H9 (cell line): ENCODE measurements around the gene IDH1. TPM values are rescaled to one million over a fixed set of nuclear protein-coding genes. Genes with fewer than 3 reads are reported as not detected.

ENCODE experiments used
- DNase-seq: peaks from one replicate; pipeline ENCODE4 v3.0.0-alpha.2; 2017
- H2AFZ ChIP-seq: one replicate; pipeline ENCODE4 v1.6.1; 2013; ENCODE audit warnings: mild to moderate bottlenecking, low read length, control low read depth, moderate library complexity
- H2AK5ac ChIP-seq: 2 replicates; pipeline ENCODE4 v1.6.1; 2013; ENCODE audit warnings: low read length, control low read depth, mixed read lengths; ENCODE audit not compliant: insufficient read length
- H2BK120ac ChIP-seq: one replicate; pipeline ENCODE4 v1.6.1; 2013; ENCODE audit warnings: low read depth, mild to moderate bottlenecking, low read length, control low read depth, inconsistent platforms; ENCODE audit not compliant: poor library complexity, severe bottlenecking
- H2BK12ac ChIP-seq: 2 replicates; pipeline ENCODE4 v1.6.1; 2013; ENCODE audit warnings: low read length, control low read depth, mixed read lengths, low read depth; ENCODE audit not compliant: insufficient read length
- H2BK15ac ChIP-seq: 2 replicates; pipeline ENCODE4 v1.6.1; 2013; ENCODE audit warnings: low read depth, low read length, control low read depth
- H2BK20ac ChIP-seq: one replicate; pipeline ENCODE4 v1.6.1; 2013; ENCODE audit warnings: low read depth, mild to moderate bottlenecking, low read length, control low read depth, inconsistent platforms; ENCODE audit not compliant: poor library complexity, severe bottlenecking
- H2BK5ac ChIP-seq: 2 replicates; pipeline ENCODE4 v1.6.1; 2013; ENCODE audit warnings: low read length, control low read depth, mixed read lengths; ENCODE audit not compliant: insufficient read length
- H3K14ac ChIP-seq: 2 replicates; pipeline ENCODE4 v1.6.1; 2013; ENCODE audit warnings: low read length, control low read depth; ENCODE audit not compliant: insufficient read depth
- H3K18ac ChIP-seq: 2 replicates; pipeline ENCODE4 v1.6.1; 2013; ENCODE audit warnings: low read depth, mild to moderate bottlenecking, mixed read lengths, low read length, control low read depth; ENCODE audit not compliant: insufficient read length
- H3K23ac ChIP-seq: 2 replicates; pipeline ENCODE4 v1.6.1; 2013; ENCODE audit warnings: low read length, control low read depth, mixed read lengths, low read depth; ENCODE audit not compliant: insufficient read length
- H3K23me2 ChIP-seq: 2 replicates; pipeline ENCODE4 v1.6.1; 2013; ENCODE audit warnings: low read depth, mild to moderate bottlenecking, mixed read lengths, low read length, control low read depth; ENCODE audit not compliant: insufficient read length, poor library complexity, severe bottlenecking
- H3K27ac ChIP-seq: 2 replicates; pipeline ENCODE4 v1.5.1; 2013; ENCODE audit warnings: low read length, control low read depth, mixed read lengths, low read depth; ENCODE audit not compliant: insufficient read length
- H3K27me3 ChIP-seq: 2 replicates; pipeline ENCODE4 v1.6.1; 2013; ENCODE audit warnings: low read length, control low read depth, inconsistent platforms; ENCODE audit not compliant: insufficient read depth
- H3K4ac ChIP-seq: 2 replicates; pipeline ENCODE4 v1.6.1; 2013; ENCODE audit warnings: low read depth, mild to moderate bottlenecking, control low read depth, inconsistent platforms, low read length, moderate library complexity
- H3K4me1 ChIP-seq: 2 replicates; pipeline ENCODE4 v1.6.1; 2013; ENCODE audit warnings: low read length, control low read depth, inconsistent platforms; ENCODE audit not compliant: insufficient read depth
- H3K4me2 ChIP-seq: 2 replicates; pipeline ENCODE4 v1.6.1; 2013; ENCODE audit warnings: low read length, control low read depth, mixed read lengths; ENCODE audit not compliant: insufficient read length, insufficient read depth
- H3K56ac ChIP-seq: 2 replicates; pipeline ENCODE4 v1.6.1; 2013; ENCODE audit warnings: low read depth, mild to moderate bottlenecking, mixed read lengths, low read length, control low read depth; ENCODE audit not compliant: insufficient read length
- H3K79me1 ChIP-seq: 2 replicates; pipeline ENCODE4 v1.6.1; 2013; ENCODE audit warnings: low read depth, mild to moderate bottlenecking, moderate library complexity, low read length, control low read depth, inconsistent platforms; ENCODE audit not compliant: insufficient read depth, poor library complexity, severe bottlenecking
- H3K79me2 ChIP-seq: 2 replicates; pipeline ENCODE4 v1.6.1; 2013; ENCODE audit warnings: low read length, control low read depth, inconsistent platforms; ENCODE audit not compliant: insufficient read depth
- H3K9ac ChIP-seq: 2 replicates; pipeline ENCODE4 v1.6.1; 2013; ENCODE audit warnings: low read length, control low read depth, mixed read lengths; ENCODE audit not compliant: insufficient read length; ENCODE audit errors: extremely low read depth
- H3K9me3 ChIP-seq: one replicate; pipeline ENCODE4 v1.6.1; 2013; ENCODE audit warnings: low read depth, low read length, inconsistent platforms; ENCODE audit not compliant: control insufficient read depth
- H3T11ph ChIP-seq: one replicate; pipeline ENCODE4 v1.6.1; 2013; ENCODE audit warnings: mild to moderate bottlenecking, low read length, control low read depth, inconsistent platforms
- H4K20me1 ChIP-seq: one replicate; pipeline ENCODE4 v1.6.1; 2013; ENCODE audit not compliant: control insufficient read depth, insufficient read length, insufficient read depth
- H4K5ac ChIP-seq: 2 replicates; pipeline ENCODE4 v1.6.1; 2013; ENCODE audit warnings: low read depth, mild to moderate bottlenecking, mixed read lengths, low read length, control low read depth; ENCODE audit not compliant: insufficient read length
- H4K8ac ChIP-seq: replicated peaks from 2 replicates; pipeline ENCODE4 v1.6.1; 2013; ENCODE audit warnings: low read length, control low read depth, mixed read lengths, low read depth; ENCODE audit not compliant: insufficient read length
- H4K91ac ChIP-seq: 2 replicates; pipeline ENCODE4 v1.6.1; 2013; ENCODE audit warnings: low read depth, mild to moderate bottlenecking, moderate library complexity, mixed read lengths, low read length, control low read depth; ENCODE audit not compliant: insufficient read length
- H3K27ac Mint-ChIP-seq, 3 experiments: 2 replicates in 2 of 3; 3 replicates in 1 of 3; pipeline ENCODE4 v1.8.0; 2020 to 2021; ENCODE audit warnings: mixed read lengths in 3 of 3, mild to moderate bottlenecking in 1 of 3, moderate library complexity in 1 of 3
- H3K27me3 Mint-ChIP-seq: 2 replicates; pipeline ENCODE4 v1.8.0; 2021; ENCODE audit warnings: low read depth, mild to moderate bottlenecking, moderate library complexity, mixed read lengths
- H3K36me3 Mint-ChIP-seq, 3 experiments: 2 replicates in 2 of 3; 3 replicates in 1 of 3; pipeline ENCODE4 v1.8.0; 2020 to 2021; ENCODE audit warnings: low read depth in 3 of 3, mixed read lengths in 3 of 3; ENCODE audit not compliant: insufficient read depth in 1 of 3
- H3K4me1 Mint-ChIP-seq, 2 experiments: 2 replicates each; pipeline ENCODE4 v1.8.0; 2020; ENCODE audit warnings: mixed read lengths in 2 of 2
- H3K4me3 Mint-ChIP-seq, 2 experiments: 2 replicates in 1 of 2; 3 replicates in 1 of 2; pipeline ENCODE4 v1.8.0; 2020 to 2021; ENCODE audit warnings: mild to moderate bottlenecking in 2 of 2, mixed read lengths in 2 of 2, moderate library complexity in 1 of 2
- H3K9me3 Mint-ChIP-seq, 2 experiments: 2 replicates in 1 of 2; 3 replicates in 1 of 2; pipeline ENCODE4 v1.8.0; 2020; ENCODE audit warnings: mild to moderate bottlenecking in 2 of 2, mixed read lengths in 2 of 2, moderate library complexity in 1 of 2
- CTCF ChIP-seq: fragments of 200-600 bp; sonication (generic); conservative IDR thresholded peaks from 3 replicates; pipeline ENCODE4 v1.8.0; 2021; ENCODE audit warnings: antibody characterized with exemption, mild to moderate bottlenecking
- WGBS: extraction: QIAGEN DNeasy Blood & Tissue Kit; methylation state at CpG from one replicate; pipeline ENCODE4 v1.1.7; 2013; ENCODE audit warnings: missing lambda C conversion rate, low lambda C conversion rate, mixed read lengths; ENCODE audit not compliant: insufficient read length; ENCODE audit errors: extremely low coverage; 5-methylcytosine and 5-hydroxymethylcytosine counted together
- total RNA-seq: library from RNA; stranded (reverse); gene quantifications from 2 replicates; pipeline ENCODE4 v1.2.1, GENCODE V29; 2021

IDH1 gene
- total RNA-seq, 1 experiment from 2014 or later, result 234 TPM

- Histone ChIP-seq H3K23ac (no peak overlapping the region), H2BK20ac (no peak overlapping the region), H3K27me3 (no peaks in the 10 kb centered on the region), H3K79me2 (no peaks in the 10 kb centered on the region), H2BK120ac (no peak overlapping the region), H3K9ac (no peak overlapping the region), H4K8ac (no peak overlapping the region), H3K4ac (no peak overlapping the region), H2BK15ac (no peak overlapping the region), H3K56ac (no peak overlapping the region), H3K18ac (no peak overlapping the region), H3K4me2 (no peak overlapping the region), H4K5ac (no peak overlapping the region), H3K14ac (no peak overlapping the region), H3K9me3 (no peaks in the 10 kb centered on the region), H3K27ac (no peak overlapping the region), H2AFZ (no peak overlapping the region), H3K23me2 (no peaks in the 10 kb centered on the region), H3K4me1 (no peaks in the 10 kb centered on the region), H2BK5ac (no peak overlapping the region), H4K91ac (no peak overlapping the region), H4K20me1 (no peaks in the 10 kb centered on the region), H3T11ph (no peak overlapping the region), H2BK12ac (no peak overlapping the region), H3K79me1 (no peaks in the 10 kb centered on the region), H2AK5ac (no peak overlapping the region)
- no peak for TF ChIP-seq CTCF
- Mint-ChIP-seq H3K27ac (no peak overlapping the region), H3K36me3 (peaks cover 18 to 62% (median 51%) of the 10 kb centered on the region in 3 experiments; a peak in 6 of 7 replicates), H3K9me3 (no peaks in the 10 kb centered on the region), H3K4me3 (no peak overlapping the region), H3K4me1 (no peaks in the 10 kb centered on the region), H3K27me3 (no peaks in the 10 kb centered on the region)
- WGBS, result no CpG with 5 or more reads among the region's 5 CpGs
- DNase-seq, result no peak
Measured at GRCh38 chr2:208300847-208301618, 46.2 kb upstream of the IDH1 start.
